Stimulated activated CD4-positive, alpha-beta T cell treated with anti-CD3 and anti-CD28 coated beads, Interleukin-2, amount 100 ng/mL, for 48 hours (primary cell): Measurements from ENCODE around the gene KRTAP5-6.

Experiments used
- DNase-seq, 2 donors: peaks; one replicate each; pipeline ENCODE4 v3.0.0-alpha.2; 2020

The KRTAP5-6 gene

DNA sequence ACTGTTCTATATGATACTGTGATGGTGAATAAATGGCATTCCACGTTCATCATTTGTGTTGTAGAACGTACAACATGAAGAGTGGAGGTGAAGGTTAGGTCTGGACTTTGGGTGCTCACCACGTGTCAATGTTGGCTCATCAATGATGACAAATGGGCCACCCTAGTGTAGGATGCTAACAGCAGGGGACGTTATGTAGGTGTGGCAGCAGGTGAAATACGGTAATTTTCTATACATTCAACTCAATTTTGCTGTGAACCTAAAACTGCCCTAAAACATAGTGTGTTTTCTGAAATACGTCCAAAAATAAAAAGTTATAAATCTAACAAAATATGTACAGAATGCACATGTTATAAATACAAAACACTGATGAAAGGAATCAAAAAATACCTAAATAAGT lies 6.2 kb downstream of the KRTAP5-6 start:
- DNase-seq, result no peak

GRCh38 chr11:1705126-1706052 lies 8.4 kb downstream of the KRTAP5-6 start:
- DNase-seq, result no peak

- no peak for DNase-seq
Observed at GRCh38 chr11:1706634-1707400, 9.8 kb downstream of the KRTAP5-6 start.

- DNase-seq, result no peak
Observed at GRCh38 chr11:1707751-1708150, 10.8 kb downstream of the KRTAP5-6 start.

DNA sequence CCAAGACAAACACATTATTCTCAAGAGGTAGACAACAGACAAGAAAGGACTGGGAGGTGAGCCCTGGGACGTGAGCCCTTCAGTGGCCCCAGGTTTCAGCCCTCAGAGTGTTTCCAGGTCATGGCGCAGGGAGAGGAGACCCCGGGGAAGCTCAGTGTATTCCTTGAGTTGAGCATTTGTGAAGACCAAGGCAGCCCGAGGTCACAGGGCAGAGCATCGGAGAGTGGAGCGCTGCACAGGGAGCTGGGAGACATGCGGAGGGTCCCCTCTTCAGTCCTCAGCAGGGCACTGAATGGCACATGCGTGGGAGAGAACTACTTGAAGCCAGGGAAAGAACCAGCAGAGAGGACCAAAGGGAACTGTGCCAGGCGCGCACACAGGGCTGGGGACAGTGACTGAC lies 11.7 kb downstream of the KRTAP5-6 start:
- DNase-seq, result no peak

- no peak for DNase-seq
Observed at GRCh38 chr11:1714908-1715885, 18.2 kb downstream of the KRTAP5-6 start.

- DNase-seq, result no peak
Observed at GRCh38 chr11:1717745-1718144, 20.8 kb downstream of the KRTAP5-6 start.

DNA sequence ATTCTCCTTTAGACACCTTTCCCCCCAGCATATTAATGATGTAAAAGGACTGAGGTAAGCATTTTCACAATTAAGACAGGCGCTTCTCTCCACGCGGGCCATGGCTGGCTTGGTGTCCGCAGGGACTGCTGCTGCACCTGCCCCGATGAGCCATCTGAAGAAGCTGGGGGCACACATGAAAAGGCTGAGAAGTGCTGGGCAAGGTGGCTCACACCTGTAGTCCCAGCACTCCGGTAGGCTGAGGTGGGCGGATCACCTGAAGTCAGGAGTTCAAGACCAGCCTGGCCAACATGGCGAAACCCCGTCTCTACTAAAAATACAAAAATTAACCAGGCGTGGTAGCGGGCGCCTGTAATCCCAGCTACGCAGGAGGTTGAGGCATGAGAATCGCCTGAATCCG lies 21.3 kb downstream of the KRTAP5-6 start:
- no peak for DNase-seq

DNA sequence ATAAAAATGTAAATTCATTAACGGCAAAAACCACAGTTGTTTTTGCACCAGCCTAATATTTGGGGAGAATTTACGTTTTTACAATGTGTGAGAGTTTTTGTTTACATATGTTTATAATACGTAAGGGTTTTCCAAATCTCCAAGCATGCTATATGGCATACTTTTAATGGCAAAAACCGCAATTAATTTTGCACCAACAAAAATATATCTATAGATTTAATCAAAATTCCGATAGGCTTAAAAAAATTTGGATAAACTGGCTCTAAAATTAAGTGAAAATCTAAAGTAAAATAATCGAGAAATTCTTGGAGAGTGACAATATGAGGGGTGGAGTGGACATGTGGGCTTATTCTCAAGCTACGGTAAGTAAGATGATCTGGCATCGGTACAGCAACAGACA lies 22.8 kb downstream of the KRTAP5-6 start:
- no peak for DNase-seq

- no peak for DNase-seq
Observed at GRCh38 chr11:1727096-1727690, 30.2 kb downstream of the KRTAP5-6 start.

- no peak for DNase-seq
Observed at GRCh38 chr11:1727861-1728260, 30.9 kb downstream of the KRTAP5-6 start.

DNA sequence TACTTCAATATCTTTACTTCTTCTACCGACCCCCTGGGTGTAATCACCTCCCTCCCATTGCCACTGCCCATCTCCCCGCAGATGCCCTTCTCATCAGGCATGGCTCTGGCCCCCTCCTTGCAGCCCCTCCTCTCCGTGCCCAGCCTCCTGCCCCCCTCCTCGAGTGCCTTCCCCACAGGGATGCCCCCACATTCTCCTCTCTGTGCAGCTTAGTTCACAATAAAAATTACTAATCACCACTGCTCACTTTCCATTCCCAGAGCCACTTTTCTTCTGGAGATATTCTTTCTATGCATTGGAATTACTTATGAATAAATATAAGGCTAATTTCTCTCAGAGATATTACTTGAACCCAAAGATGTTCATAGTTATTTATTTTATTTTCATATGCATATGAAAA lies 31.3 kb downstream of the KRTAP5-6 start:
- no peak for DNase-seq

GRCh38 chr11:1728931-1729691 lies 32.1 kb downstream of the KRTAP5-6 start:
- no peak for DNase-seq

GRCh38 chr11:1729692-1730011 lies 32.7 kb downstream of the KRTAP5-6 start:
- DNase-seq, result no peak

GRCh38 chr11:1730059-1730629 lies 33.1 kb downstream of the KRTAP5-6 start:
- DNase-seq, result no peak

DNA sequence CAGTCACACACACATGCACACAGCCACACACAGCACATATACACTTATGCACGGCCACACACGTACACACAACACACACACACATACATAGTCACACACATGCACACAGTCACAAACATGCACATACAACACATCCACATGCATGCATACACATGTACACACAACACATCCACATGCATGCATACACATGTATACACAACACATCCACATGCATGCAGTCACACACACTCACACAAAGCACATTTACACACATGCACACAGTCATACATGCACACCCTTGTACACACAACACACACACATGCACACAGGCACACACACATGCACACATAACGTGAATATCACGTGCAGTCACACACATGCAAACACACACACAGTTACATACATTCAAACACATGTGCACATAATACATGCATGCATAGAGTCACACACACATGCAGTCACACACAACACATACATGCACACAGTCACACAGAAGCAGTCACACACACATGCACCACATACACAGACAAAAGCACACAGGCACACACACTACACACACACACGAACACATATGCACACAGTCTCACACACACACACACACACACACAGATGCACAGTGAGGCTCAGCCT lies 34.6 kb downstream of the KRTAP5-6 start:
- no peak for DNase-seq

GRCh38 chr11:1732418-1733008 lies 35.5 kb downstream of the KRTAP5-6 start:
- no peak for DNase-seq

DNA sequence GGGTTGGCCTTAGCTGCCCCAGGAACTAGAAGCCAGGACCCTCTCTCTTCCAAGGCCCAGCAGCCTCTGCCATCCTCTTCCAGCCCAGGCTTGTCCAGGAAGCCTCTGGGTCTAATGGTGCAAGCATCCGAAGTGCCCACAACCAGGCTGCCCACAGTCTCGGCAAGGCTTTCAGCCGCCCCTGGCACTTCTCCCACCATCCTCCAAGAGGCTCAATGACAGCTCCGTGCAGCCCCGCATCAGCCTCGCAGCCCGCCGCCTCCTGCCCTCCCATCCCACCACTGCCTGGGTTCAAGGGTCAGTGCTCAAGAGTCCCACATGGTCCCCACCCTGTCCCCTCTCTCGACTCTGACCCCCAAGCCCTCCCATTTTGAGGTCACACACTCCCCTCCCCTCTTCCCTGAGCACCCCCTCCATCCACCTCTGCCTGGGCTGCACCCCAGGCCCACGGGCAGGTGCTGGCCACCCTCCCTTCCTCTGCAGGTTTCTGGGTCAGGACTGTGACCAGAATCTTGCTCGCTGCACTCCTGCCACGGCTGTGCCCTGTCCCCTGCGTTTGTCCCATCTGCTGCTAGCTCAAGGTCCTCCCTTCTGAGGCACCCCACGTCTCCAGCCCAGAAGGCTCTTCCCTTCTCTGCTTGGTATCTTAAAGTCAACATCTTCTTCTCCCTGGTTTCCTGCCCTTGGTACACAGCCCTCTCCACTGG lies 36.2 kb downstream of the KRTAP5-6 start:
- no peak for DNase-seq

DNA sequence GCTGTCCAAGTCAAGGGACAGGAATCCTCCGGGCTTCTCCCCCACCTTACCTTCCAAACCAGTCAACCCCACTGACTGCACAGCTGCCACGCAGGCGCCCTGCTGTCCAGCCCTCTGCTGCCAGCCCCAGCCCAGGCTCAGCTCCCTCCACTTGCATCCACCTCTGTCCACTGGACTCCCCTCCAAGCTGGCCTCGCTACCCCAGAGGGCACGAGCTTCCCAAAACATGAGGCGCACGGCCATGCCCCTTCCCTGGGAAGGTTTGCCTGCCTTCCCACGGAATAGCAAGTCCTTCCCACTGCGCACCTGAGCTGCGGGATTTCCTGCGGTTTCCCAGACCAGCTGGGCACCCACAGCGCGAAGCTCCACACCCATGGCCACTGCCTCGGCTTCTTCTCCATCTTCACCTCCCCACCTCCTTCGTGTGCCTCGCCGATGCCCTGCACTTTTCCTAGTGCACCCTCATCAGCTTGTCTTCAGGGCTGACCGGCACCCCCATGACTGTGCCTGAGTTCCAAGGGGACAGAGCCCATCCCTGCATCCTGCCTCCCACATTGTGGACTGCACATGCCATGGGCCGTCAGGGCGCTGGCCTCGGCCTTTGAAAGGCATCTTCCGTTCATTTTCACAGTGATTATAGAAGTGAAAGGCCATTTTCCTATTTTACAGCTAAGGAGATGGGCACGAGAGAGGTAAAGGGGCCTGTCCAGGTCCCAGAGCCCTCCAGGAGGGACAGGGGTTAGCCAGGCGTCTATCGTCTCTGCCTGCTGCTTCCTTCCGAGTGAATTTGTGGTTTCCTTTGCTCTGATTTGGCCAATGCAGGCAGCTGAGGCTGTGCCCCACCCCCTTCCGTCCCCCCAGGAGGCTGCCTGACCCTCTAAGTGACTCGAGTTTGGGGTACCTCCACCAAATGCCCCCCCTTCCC lies 37.0 kb downstream of the KRTAP5-6 start:
- no peak for DNase-seq
